NB4 (cell line): ENCODE results near the gene RARG.

Experiments used
- DNase-seq: peaks from one replicate; pipeline ENCODE4 v3.0.0; 2010; ENCODE audit warnings: low read depth
- H3K4me3 ChIP-seq: one replicate; pipeline ENCODE4 v1.5.1; 2011; ENCODE audit warnings: mild to moderate bottlenecking, low read depth, low read length, moderate library complexity
- CTCF ChIP-seq: IDR thresholded peaks from one replicate; pipeline ENCODE4 v1.5.1; 2012; ENCODE audit warnings: low read depth, low read length
- MAX ChIP-seq: IDR thresholded peaks from 2 replicates; pipeline ENCODE4 v1.6.1; 2011; ENCODE audit warnings: low read depth, low read length
- MYC ChIP-seq: IDR thresholded peaks from 2 replicates; pipeline ENCODE4 v1.6.1; 2011; ENCODE audit warnings: low read depth, low read length
- POLR2A ChIP-seq: IDR thresholded peaks from 2 replicates; pipeline ENCODE4 v1.6.1; 2011; ENCODE audit warnings: mild to moderate bottlenecking; ENCODE audit not compliant: insufficient read length; ENCODE audit errors: extremely low read depth

Gene RARG

GRCh38 chr12:53215497-53215896 is 16.5 kb downstream of the RARG start:
- TF ChIP-seq CTCF: no peak
- TF ChIP-seq MAX: no peak
- no peak for TF ChIP-seq POLR2A
- no peak for TF ChIP-seq MYC

GRCh38 chr12:53214687-53215455 is 17.1 kb downstream of the RARG start:
- DNase-seq: no peak
- H3K4me3 ChIP-seq: no peak overlapping the region
- TF ChIP-seq CTCF (no peak), MAX (no peak), MYC (no peak), POLR2A (no peak)

More at GRCh38 chr12:53215497-53215896, 16.5 kb downstream of the RARG start:
- no peak for DNase-seq
- no peak overlapping the region for H3K4me3 ChIP-seq

GRCh38 chr12:53214221-53214620 is 17.8 kb downstream of the RARG start:
- H3K4me3 ChIP-seq: no peak overlapping the region
- TF ChIP-seq MAX (no peak), MYC (no peak), CTCF (no peak), POLR2A (no peak)
- no peak for DNase-seq

GRCh38 chr12:53213348-53213747 is 18.7 kb downstream of the RARG start:
- H3K4me3 ChIP-seq: no peak overlapping the region
- 0 out of 2 replicates have a peak, but pooled peaks have one; percentile 31 for TF ChIP-seq MAX
- no peak for TF ChIP-seq POLR2A
- TF ChIP-seq MYC: peak; percentile 62
- peak; percentile 88 for TF ChIP-seq CTCF
- peak; percentile 89 for DNase-seq

- TF ChIP-seq CTCF (no peak), MYC (no peak)
- no peak overlapping the region for H3K4me3 ChIP-seq
- DNase-seq: no peak
Measured at GRCh38 chr12:53212931-53213330, 19.1 kb downstream of the RARG start.
